Endothelial cell of umbilical vein (primary cell): ENCODE measurements around the gene MTX1. TPM values are rescaled to one million over a fixed set of nuclear protein-coding genes. Genes with fewer than 3 reads are reported as not detected.

Experiments used
- BruUV-seq: library from RNA; stranded (reverse); fragments of 400-500 nt; replicated peaks from 2 replicates; lab custom pipeline; 2021; lab: Mats Ljungman, UMichigan
- CTCF ChIA-PET: fragments of 300-600, 350-600 bp; sonication (Branson Sonifier 250); formaldehyde crosslinking; loops from one replicate; lab custom pipeline; 2021; ENCODE audit warnings: antibody characterized with exemption, inconsistent platforms; lab: Charles Lee
- POLR2A ChIA-PET: fragments of 300-600, 350-600 bp; sonication (Branson Sonifier 250); formaldehyde crosslinking; loops from one replicate; lab custom pipeline; 2021; ENCODE audit warnings: antibody characterized with exemption, inconsistent platforms; lab: Charles Lee
- DNase-seq: peaks from one replicate; pipeline ENCODE4 v3.0.0-alpha.2; 2011; ENCODE audit warnings: low read depth, low spot score
- FAIRE-seq: peaks from 2 replicates; lab custom pipeline; 2011; peaks lifted over from hg19 to GRCh38; lab: Jason Lieb, UNC
- H2AFZ ChIP-seq: 2 replicates; pipeline ENCODE4 v1.6.0; 2012; ENCODE audit warnings: low read depth, low read length, control low read depth, inconsistent platforms
- H3K27ac ChIP-seq: 2 replicates; pipeline ENCODE4 v1.5.1; 2011; ENCODE audit warnings: low read depth, mild to moderate bottlenecking, control low read depth, low read length, moderate library complexity; ENCODE audit not compliant: insufficient read depth
- H3K27me3 ChIP-seq, 2 experiments: 2 replicates each; pipeline versions ENCODE4 v1.6.0 to v1.6.1; 2011; ENCODE audit warnings: low read length in 2 of 2, mixed read lengths in 1 of 2; ENCODE audit not compliant: control insufficient read depth in 2 of 2, insufficient read depth in 2 of 2
- H3K36me3 ChIP-seq, 2 experiments: 2 replicates in 1 of 2; 3 replicates in 1 of 2; pipeline ENCODE4 v1.5.1; 2011; ENCODE audit warnings: low read length in 2 of 2, mild to moderate bottlenecking in 1 of 2, moderate library complexity in 1 of 2; ENCODE audit not compliant: control insufficient read depth in 2 of 2, insufficient read depth in 2 of 2; ENCODE audit errors: extremely low read depth in 1 of 2
- H3K4me1 ChIP-seq: 3 replicates; pipeline ENCODE4 v1.5.1; 2011; ENCODE audit warnings: mild to moderate bottlenecking, low read length; ENCODE audit not compliant: control insufficient read depth, insufficient read depth; ENCODE audit errors: extremely low read depth
- H3K4me2 ChIP-seq: 2 replicates; pipeline ENCODE4 v1.6.1; 2011; ENCODE audit warnings: low read length, control low read depth, mixed read lengths; ENCODE audit not compliant: insufficient read depth
- H3K4me3 ChIP-seq, 3 experiments: fragments of 200-600 bp in 1 of 3; sonication (generic), shearing (Covaris generic) in 1 of 3; replicated peaks in 1 of 3; 2 replicates each; pipeline ENCODE4 v1.5.1; 2011 to 2016; ENCODE audit warnings: control low read depth in 3 of 3, low read length in 3 of 3, mild to moderate bottlenecking in 2 of 3, inconsistent platforms in 1 of 3, low read depth in 1 of 3, moderate library complexity in 1 of 3; ENCODE audit not compliant: insufficient read depth in 1 of 3
- H3K79me2 ChIP-seq: 2 replicates; pipeline ENCODE4 v1.6.0; 2012; ENCODE audit warnings: low read length, inconsistent platforms; ENCODE audit not compliant: control insufficient read depth, insufficient read depth
- H3K9ac ChIP-seq: replicated peaks from 2 replicates; pipeline ENCODE3; 2011; ENCODE audit warnings: low read length, control low read depth; ENCODE audit not compliant: insufficient read depth; ENCODE audit errors: extremely low read depth
- H3K9me1 ChIP-seq: replicated peaks from 3 replicates; pipeline ENCODE4 v1.6.0; 2011; ENCODE audit warnings: mild to moderate bottlenecking, low read length; ENCODE audit not compliant: control insufficient read depth, insufficient read depth; ENCODE audit errors: extremely low read depth
- H3K9me3 ChIP-seq: replicated peaks from 2 replicates; pipeline ENCODE4 v1.5.1; 2012; ENCODE audit warnings: low read length, inconsistent platforms; ENCODE audit not compliant: control insufficient read depth, insufficient read depth
- H4K20me1 ChIP-seq: replicated peaks from 2 replicates; pipeline ENCODE3; 2011; ENCODE audit warnings: mild to moderate bottlenecking, low read length; ENCODE audit not compliant: control insufficient read depth, insufficient read depth; ENCODE audit errors: extremely low read depth
- EZH2 ChIP-seq: IDR thresholded peaks from 2 replicates; pipeline ENCODE4 v1.6.1; 2012; ENCODE audit warnings: borderline replicate concordance, low read depth, mild to moderate bottlenecking, moderate library complexity, low read length, inconsistent platforms; ENCODE audit not compliant: severe bottlenecking
- FOS ChIP-seq: IDR thresholded peaks from 2 replicates; pipeline ENCODE4 v1.6.1; 2011; ENCODE audit warnings: mild to moderate bottlenecking, low read length, moderate library complexity, borderline replicate concordance; ENCODE audit not compliant: insufficient read depth
- GATA2 ChIP-seq: IDR thresholded peaks from 2 replicates; pipeline ENCODE4 v1.7.0; 2011; ENCODE audit warnings: low read depth, mild to moderate bottlenecking, moderate library complexity, mixed read lengths, low read length; ENCODE audit not compliant: insufficient read length, insufficient read depth
- MYC ChIP-seq: IDR thresholded peaks from one replicate; pipeline ENCODE4 v1.6.1; 2011; ENCODE audit warnings: mild to moderate bottlenecking, low read depth, low read length
- dilution Hi-C: fragments of 300-500 bp; cut with MboI; formaldehyde crosslinking; loops from one replicate; pipeline ENCODE4 v1.15.0; 2019; ENCODE audit warnings: low sequenced_read_pairs; ENCODE audit not compliant: extremely low pct_ligation_motif_present
- intact Hi-C: fragments of 100-400 bp; cut with micrococcal nuclease; formaldehyde crosslinking; loops from one replicate; pipeline ENCODE4 v1.10.0; 2022
- polyA plus RNA-seq, 4 experiments: library from polyadenylated mRNA; depleted of rRNA in 3 of 4; stranded (reverse) in 3 of 4; unstranded in 1 of 4; fragments of >200 nt; gene quantifications; 2 replicates each; pipeline versions ENCODE4 v1.2.1 to v1.2.3, GENCODE V29; 2011 to 2012; ENCODE audit warnings: missing spikeins in 1 of 4
- total RNA-seq: library from RNA; stranded (reverse); gene quantifications from 2 replicates; pipeline ENCODE4 v1.2.3, GENCODE V29; 2021
- TF ChIP-seq, protein P1 (sequence below), 2 donors: IDR thresholded peaks; 1 replicate in 1 of 2; 2 replicates in 1 of 2; pipeline ENCODE4 v1.5.1; 2011; ENCODE audit warnings: low read length in 2 of 2, mild to moderate bottlenecking in 2 of 2, moderate library complexity in 2 of 2, control low read depth in 1 of 2, inconsistent platforms in 1 of 2, low read depth in 1 of 2; ENCODE audit not compliant: insufficient read depth in 1 of 2; ENCODE audit errors: extremely low read depth in 1 of 2

MTX1 gene
- total and polyA plus RNA-seq, 2 donors (not counting 3 experiments of a cell fraction or from before 2014, with no cell fraction given), result 53.0 to 109 TPM

DNA sequence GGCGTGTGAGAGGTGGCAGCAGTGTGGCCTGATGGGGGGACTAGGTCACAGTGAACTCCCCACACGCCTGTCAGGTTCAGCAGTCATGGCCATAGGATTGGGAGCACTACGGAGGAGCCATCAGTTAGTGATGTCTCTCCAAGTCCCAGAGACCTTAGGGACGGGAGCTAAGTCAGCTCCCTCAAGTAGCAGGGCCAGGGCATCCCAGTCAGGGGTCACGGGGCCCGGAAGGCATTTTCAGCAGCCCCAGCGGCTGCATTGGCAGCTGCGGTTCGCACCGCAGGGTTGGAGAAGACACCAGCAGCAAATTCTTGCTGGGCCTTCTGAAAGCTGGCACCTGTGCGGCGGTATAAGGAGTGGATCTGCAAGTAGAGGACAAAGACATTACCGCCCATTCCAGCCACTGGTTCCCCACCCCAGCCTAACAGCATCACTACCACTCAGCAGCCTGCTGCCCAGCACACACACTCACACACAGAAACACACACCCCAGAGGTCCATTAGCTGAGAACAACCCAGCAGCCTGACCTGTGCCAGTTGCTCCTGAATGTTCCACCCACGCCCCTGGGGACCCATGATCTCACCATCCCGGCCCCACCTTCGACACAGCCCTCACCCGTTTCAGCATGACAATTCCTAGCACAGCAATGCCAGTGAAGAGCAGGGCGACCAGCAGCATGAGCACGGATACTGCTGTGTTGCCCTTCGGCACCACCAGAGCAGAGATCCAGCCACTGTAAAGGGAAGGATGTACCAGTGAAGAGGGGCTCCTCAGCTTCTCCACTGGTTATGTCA is 47.8 kb downstream of the MTX1 start:
- POLR2A ChIA-PET, result interaction anchor here (0.6 kb wide), 1 partner anchor 9 kb away, joined by 4 read pairs; no protein-coding TSS in a partner anchor
- intact Hi-C loops, result loop anchor here (10.0 kb wide), 1 partner anchor 309 kb away; the partner anchor contains the start of gene ASH1L
- Histone ChIP-seq H3K9me3 (no peaks in the 10 kb centered on the region), H3K27ac (peak overlapping the region; percentile 66), H3K4me2 (peak overlapping the region; percentile 76), H2AFZ (peak overlapping the region; percentile 80), H3K79me2 (peaks cover 20% of the 10 kb centered on the region), H3K4me1 (peaks cover 26% of the 10 kb centered on the region), H3K9me1 (no peaks in the 10 kb centered on the region), H3K36me3 (peaks cover 3 to 11% of the 10 kb centered on the region in 2 experiments), H4K20me1 (no peaks in the 10 kb centered on the region), H3K9ac (peak overlapping the region; percentile 77), H3K27me3 (no peaks in the 10 kb centered on the region), H3K4me3 (peak overlapping the region in 1 of 3 experiments; percentile 57)
- no TSS peak for BruUV-seq
- CTCF ChIA-PET, result interaction anchor here (1.1 kb wide), 1 partner anchor 10 kb away, joined by 5 read pairs; no protein-coding TSS in a partner anchor
- no peak for FAIRE-seq
- dilution Hi-C loops, result no loop called here
- no peak for DNase-seq
- TF ChIP-seq, protein P1, sequence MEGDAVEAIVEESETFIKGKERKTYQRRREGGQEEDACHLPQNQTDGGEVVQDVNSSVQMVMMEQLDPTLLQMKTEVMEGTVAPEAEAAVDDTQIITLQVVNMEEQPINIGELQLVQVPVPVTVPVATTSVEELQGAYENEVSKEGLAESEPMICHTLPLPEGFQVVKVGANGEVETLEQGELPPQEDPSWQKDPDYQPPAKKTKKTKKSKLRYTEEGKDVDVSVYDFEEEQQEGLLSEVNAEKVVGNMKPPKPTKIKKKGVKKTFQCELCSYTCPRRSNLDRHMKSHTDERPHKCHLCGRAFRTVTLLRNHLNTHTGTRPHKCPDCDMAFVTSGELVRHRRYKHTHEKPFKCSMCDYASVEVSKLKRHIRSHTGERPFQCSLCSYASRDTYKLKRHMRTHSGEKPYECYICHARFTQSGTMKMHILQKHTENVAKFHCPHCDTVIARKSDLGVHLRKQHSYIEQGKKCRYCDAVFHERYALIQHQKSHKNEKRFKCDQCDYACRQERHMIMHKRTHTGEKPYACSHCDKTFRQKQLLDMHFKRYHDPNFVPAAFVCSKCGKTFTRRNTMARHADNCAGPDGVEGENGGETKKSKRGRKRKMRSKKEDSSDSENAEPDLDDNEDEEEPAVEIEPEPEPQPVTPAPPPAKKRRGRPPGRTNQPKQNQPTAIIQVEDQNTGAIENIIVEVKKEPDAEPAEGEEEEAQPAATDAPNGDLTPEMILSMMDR (IDR thresholded peaks at IDR 0.05; ENCODE audit: extremely low read depth in 1 of 2, insufficient read depth in 1 of 2, low read depth in 1 of 2, low read length in 2 of 2), result no peak
- TF ChIP-seq EZH2 (no peak), FOS (no peak), GATA2 (no peak), MYC (no peak)
